Panc1 (cell line): Measurements from ENCODE around the gene TAS2R60.

Experiments
- CTCF ChIP-seq: fragments of 450-650 bp; IDR thresholded peaks from 2 replicates; pipeline ENCODE4 v1.5.1; 2017; ENCODE audit warnings: mild to moderate bottlenecking
- SIN3A ChIP-seq: IDR thresholded peaks from 2 replicates; pipeline ENCODE4 v1.6.1; 2012; ENCODE audit warnings: low read depth, mild to moderate bottlenecking, low read length, moderate library complexity, borderline replicate concordance; ENCODE audit not compliant: insufficient read depth
- TCF7L2 ChIP-seq: IDR thresholded peaks from 2 replicates; pipeline ENCODE4 v1.6.1; 2011; ENCODE audit warnings: mild to moderate bottlenecking, low read depth, low read length, inconsistent platforms

- no peak for TF ChIP-seq CTCF
- TF ChIP-seq SIN3A: no peak
- no peak for TF ChIP-seq TCF7L2
These were observed 8.5 kb downstream of the TAS2R60 start for GRCh38 chr7:143451746-143452145.
